Activated CD4-positive, CD25-positive, alpha-beta regulatory T cell treated with anti-CD3 and anti-CD28 coated beads, Interleukin-2, amount 50 U/mL, for 72 hours (primary cell): ENCODE results near the gene SMYD3.
"Not testable (repeated sequence)": the region's sequence is repeated elsewhere in the genome, so short reads cannot be mapped to it uniquely, and the experiment has no call there.

Source experiments
- DNase-seq: peaks from one replicate; pipeline ENCODE4 v3.0.0; 2021

Gene SMYD3

DNA sequence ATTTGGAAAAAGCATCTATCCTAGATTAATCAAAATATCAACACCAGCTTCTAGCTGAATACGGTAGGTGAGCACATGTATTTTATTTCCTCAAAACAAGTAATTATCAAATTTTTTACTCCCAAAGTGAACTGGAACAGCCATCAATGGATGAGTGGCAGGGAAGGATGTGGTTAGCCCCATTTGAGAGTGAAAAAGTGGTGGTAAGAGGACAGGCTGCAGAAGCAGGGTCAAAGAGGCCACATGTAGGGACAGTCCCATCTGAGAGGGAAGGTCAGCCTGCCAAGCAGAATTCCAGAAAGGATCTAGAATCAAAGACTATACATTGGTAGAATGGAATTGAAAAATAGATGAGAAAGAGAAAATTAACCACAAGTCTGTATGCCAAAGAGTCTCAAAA, 163.8 kb downstream of the SMYD3 start:
- DNase-seq: no peak

DNA sequence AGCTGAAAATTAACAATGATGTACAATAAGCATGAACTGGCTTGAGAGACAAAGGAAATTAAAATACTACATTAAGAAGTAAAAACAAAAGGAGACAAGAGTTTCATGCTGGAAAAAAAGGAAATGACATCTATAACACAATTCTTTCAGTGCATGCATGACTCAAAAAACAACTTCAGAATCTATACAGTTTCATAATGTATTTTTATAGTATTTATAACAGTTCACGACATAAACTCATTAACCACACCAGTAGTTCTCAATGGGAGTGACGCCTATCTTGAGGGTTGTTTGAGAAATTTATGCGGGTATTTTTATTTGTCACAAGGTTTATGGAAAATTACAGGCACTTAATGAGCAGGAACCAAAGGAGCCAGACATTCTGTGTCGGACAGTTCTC, 168.5 kb downstream of the SMYD3 start:
- DNase-seq: no peak

DNA sequence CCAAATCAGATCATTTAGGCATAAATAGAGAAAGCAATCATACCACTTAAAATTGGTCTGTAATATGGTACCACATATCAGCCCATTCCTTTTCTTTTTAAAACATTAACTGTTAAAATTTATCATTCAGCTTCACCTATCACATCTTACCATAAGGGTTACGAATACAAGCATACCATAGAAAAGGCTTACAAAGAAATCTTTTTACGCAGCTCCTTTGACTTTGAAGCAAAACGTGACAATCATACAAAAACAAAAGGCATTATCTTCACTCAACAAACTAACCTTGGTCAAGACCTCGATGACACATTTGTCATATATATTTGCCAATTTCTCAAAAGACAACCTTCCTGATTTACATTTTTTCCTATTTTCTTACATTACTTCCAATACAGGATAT, 169.0 kb downstream of the SMYD3 start:
- no peak for DNase-seq

DNA sequence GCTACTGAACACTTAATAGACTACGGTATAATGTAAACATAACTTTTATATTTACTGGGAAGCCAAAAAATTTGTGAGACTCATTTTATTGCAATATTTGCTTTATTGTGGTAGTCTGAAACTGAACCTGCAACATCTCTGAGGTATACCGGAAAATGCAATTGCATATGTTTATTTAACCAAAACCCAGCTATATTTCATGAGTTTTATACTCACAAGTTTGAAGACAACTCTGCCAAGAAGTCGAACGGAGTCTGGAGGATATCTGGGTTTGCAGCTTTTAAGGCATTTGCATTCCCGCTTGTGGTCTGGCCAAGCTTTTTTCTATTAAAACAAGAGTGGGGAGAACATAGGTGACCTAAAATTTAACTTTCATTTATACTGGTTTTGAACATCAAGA, 171.9 kb downstream of the SMYD3 start:
- DNase-seq: no peak

DNA sequence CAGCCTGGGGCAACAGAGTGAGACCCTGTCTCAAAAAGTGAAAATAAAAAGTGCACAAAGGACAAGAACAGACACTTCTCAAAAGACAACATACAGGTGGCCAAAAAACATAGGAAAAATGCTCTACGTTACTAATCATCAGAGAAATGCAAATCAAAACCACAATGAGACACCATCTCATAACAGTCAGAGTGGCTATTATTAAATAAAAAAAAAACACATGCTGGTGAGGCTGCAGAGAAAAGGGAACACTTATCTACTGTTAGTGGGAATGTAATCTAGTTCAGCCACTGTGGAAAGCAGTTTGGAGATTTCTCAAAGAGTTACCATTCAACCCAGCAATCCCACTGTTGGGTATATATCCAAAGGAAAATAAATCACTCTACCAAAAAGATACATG, 173.2 kb downstream of the SMYD3 start:
- no peak for DNase-seq

DNA sequence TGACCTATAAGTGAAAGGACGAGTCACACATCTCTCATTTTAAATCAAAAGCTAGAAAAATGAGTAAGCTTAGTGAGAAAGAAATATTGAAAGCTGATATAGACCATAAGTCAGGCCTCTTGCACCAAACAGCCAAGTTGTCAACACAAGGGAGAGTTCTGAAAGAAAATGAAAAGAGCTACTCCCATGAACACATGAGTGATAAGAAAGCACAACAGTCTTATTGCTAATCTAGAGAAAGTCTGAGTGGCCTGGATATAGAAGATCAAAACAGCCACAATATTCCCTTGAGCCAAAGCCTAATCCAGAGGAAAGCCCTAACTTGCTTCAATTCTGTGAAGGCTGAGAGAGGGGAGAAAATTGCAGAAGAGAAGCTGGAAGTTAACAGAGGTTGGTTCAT, 175.0 kb downstream of the SMYD3 start:
- DNase-seq: no peak

DNA sequence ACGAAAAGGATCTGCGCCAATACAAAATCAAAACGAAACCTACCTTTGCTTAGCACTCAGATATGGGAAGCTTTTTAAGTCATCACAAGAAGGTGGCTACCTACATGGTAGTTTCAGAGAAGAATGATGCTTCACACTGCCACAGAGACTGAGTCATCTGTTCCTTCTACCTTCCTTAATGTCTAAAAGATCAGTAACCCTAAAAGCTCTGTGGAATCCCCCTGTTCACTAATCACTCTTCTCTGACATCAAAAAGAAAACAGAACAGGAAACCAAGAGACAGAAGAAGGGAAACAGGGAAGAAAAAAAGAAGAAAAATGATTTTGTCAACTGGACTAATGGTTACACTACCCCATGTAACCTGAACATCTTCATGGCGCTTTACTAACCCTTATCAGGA, 177.2 kb downstream of the SMYD3 start:
- no peak for DNase-seq

DNA sequence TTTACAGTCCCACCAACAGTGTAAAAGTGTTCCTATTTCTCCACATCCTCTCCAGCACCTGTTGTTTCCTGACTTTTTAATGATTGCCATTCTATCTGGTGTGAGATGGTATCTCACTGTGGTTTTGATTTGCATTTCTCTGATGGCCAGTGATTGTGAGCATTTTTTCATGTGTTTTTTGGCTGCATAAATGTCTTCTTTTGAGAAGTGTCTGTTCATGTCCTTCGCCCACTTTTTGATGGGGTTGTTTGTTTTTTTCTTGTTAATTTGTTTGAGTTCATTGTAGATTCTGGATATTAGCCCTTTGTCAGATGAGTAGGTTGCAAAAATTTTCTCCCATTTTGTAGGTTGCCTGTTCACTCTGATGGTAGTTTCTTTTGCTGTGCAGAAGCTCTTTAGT, 177.8 kb downstream of the SMYD3 start:
- DNase-seq: not testable (repeated sequence)

DNA sequence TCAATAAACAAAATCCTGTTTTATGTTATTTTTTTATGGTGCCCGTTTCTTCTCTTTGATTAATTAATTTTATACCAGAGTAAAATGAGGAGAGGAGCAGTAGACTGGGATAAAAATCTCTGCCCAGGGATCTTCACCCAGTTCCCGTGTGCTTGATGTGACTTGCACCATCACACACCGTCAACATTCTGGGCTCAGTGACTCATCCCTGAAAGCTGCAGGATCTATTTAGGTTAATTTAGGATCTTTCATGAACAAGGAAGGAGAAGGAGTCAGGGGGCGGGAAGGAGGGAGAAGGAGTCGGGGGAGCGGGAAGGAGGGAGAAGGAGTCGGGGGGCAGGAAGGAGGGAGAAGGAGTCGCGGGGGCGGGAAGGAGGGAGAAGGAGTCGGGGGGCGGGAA, 182.4 kb downstream of the SMYD3 start:
- no peak for DNase-seq

DNA sequence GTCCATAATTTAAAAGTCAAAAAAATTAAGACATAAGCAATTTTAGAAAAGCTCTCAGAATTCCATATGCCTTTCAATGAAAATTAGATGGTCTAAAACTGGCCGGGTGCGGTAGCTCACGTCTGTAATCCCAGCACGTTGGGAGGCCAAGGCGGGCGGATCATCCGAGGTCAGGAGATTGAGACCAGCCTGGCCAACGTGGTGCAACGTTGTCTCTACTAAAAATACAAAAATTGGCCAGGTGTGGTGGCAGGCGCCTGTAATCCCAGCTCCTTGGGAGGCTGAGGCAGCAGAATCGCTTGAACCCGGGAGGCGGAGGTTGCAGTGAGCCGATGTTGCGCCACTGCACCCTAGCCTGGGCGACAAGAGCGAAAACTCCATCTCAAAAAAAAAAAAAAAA, 183.0 kb downstream of the SMYD3 start:
- not testable (repeated sequence) for DNase-seq

DNA sequence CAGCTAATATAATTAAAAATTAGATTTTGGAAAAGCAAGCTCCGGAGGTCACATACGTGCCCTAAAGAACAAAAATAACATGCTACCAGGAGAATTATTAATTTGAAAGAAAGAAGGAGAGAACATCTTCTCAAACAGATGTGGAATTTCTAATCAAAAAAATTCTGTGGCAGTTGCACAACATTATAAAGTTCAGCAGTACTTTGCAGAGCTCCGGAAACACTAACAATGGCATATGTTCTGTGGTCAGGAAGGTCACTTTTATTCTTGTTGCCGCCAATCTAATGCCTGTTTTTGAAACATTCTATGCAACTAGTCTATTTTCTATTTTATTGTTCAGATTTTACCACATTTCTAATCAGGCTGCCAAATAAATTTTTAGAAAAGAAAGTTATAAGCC, 186.8 kb downstream of the SMYD3 start:
- no peak for DNase-seq

DNA sequence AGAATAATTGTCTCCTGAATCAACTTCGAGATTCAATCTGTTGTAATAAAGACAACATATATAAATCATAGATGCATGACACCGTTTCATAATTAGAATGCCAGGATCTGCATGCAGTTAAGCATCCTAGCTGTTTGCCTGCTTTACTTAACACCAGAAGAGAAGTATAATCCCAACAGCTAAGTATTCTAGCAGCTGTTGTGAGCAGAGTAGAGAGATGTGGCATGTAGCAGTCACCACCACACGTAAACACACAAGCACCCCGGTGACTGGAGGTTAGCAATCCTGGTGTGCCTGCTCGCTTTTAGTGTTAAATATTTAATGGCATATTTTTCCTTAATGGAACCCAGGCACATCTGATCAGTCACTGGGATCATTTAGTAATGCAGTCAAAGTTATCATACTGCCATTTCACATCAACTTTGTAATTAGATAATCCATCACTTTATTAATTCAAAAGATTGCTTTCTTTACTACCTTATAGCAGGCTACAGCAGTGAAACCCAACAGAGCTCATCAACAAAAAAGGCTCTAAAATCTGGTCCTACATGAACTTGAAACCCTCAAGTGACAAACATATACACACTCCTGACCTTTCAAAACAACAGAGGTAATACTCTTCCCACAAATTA, 187.9 kb downstream of the SMYD3 start:
- DNase-seq: no peak

DNA sequence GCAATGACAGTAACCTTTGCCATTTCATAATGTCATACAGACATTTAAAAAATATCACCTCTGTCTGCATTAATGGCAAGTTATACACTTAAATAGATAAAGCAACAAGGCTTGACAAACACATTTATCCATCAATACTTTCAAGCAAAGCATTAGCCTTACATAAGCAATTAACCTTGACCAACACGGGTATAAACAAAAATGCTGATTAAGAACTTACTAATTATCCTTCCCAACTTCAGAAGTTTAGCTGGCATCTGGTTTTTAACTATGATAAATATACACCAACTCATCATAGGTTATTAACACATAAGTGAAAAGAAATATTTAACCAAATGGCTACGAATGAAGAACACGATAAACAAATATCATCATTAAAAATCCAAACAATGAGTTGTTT, 188.5 kb downstream of the SMYD3 start:
- no peak for DNase-seq

DNA sequence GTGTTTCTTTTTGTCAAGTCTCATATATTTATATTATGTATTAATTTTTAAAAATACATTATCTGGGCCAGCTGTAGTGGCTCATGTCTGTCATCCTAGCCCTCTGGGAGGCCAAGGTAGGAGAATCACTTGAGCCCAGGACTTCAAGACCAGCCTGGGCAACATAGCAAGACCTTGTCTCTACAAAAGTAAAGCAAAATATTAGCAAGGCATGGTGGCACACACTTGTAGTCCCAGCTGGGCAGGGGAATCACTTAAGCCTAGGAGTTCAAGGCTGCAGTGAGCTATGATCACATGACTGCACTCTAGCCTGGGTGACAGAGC, 189.1 kb downstream of the SMYD3 start:
- no peak for DNase-seq

DNA sequence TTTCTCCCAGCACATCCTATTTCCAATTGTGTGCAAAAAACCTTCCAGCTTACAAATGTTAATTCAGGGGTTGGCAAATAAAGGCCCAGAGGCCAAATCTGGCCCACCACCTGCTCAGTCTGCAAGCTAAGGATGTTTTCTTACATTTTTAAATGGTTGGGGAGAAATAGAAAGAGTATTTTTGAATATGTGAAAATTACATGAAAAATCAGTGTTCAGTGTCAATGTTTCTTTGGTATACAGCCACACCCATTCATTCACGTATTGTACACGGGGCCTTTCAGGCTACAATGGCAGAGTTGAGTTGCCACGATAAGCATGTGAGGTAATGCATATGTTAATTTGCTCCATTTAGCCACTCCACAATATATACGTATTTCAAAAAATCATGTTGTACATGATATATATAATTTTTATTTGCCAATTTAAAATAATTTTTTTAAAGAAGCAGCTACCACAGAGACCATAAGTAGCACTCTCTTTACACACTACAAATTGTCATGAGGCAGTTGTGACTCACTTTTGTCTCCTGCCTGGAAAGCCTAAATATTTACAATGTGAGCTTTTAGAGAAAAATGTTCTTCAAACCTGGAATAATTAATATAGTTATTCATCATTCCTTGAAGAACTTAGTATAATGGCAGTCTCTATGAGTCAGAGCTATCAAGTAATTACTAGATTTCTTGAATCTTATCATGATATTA, 189.6 kb downstream of the SMYD3 start:
- no peak for DNase-seq

DNA sequence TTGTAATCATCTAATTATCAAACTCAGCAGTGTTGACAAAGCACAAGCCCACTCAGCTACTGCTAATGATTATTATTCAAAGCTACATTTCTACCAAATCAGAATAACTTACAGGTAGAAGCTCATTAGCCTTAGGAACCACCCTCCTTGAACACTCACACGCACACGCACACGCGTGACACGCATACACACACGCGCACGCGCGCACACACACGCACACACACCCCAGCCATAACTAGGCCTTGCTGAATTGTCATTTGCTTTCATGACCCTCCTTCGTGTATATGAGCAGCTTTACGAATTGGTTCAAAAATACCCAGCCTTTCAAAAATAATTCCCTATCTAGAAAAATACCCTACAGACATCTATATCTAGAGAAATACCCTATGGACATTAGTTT, 195.6 kb downstream of the SMYD3 start:
- no peak for DNase-seq

DNA sequence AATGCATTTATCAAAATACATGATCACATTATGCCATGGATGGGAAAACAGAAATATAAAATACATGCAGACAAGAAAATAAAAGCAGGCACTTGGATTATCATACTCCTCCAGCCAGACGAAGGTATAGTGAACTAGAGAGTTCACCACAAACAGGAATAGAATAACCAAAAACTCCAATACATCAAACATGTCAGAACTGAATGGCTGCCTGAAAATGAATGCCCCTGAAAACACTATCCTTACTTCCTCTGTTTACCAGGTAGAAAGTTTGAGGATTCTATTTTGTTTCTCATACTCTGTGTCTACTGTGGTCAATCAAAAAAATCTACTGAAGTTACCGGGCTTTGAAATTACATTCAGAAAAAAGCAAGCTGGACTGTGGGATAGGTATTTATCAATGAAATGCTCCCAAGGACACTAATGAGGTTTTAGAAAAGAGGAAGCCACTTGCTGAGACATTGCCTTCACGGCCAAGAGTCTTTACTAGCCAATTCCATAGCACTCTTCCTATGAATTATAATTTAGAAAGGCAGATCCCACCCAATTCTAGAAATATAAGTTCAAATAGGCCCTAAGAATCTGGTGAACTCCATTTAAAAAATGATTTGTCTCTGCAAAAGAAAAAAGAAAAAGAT, 197.7 kb downstream of the SMYD3 start:
- DNase-seq: no peak

DNA sequence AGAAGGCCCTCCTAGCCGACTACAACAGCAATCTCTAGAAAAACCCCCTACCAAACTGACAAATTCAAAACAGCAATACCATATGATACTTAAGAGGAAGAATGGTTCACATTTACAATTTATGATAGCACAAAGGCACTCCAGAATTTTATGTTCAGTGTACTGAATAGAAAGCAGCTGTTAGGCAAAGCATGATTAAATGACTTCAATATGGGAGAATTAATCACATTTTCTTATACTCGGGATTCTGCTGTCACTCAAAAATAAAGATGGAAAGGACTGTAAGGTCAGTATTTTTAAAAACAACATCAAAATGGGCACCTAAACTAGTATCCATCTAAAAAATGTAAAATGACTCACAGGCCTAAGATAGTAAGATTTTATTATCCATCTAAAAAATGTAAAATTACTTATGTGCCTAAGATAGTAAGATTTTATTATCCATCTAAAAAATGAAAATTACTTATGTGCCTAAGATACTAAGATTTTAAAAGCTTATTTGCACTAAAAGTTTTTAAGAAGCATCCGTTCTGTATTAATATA, 198.5 kb downstream of the SMYD3 start:
- no peak for DNase-seq

DNA sequence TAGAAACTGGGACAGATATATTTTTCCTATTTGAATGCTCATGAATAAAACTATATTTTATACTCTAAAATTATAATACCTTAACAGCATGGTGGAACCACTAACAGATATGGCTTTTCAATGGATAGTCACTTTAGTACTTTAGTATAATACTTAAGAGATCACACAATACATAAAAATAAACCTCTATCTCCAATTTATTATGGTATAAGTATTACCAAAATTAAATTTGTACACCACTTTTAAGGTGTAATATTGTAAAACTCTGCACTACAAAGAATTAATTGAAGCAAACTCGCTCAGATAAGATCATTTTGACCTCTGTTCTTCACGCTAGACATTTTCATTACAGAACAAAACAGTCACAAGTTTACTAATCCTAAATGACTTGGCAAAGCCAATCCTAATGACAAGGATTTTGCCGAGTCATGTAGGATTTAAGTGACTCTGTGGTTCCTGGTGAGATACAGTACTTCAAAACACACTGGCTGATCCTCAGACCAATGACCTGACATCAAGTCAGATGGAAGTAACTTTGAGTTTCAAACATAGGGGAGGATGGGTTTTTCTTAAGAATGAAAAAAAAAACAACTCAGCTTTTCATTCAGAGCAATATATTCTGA, 200.6 kb downstream of the SMYD3 start:
- DNase-seq: no peak

DNA sequence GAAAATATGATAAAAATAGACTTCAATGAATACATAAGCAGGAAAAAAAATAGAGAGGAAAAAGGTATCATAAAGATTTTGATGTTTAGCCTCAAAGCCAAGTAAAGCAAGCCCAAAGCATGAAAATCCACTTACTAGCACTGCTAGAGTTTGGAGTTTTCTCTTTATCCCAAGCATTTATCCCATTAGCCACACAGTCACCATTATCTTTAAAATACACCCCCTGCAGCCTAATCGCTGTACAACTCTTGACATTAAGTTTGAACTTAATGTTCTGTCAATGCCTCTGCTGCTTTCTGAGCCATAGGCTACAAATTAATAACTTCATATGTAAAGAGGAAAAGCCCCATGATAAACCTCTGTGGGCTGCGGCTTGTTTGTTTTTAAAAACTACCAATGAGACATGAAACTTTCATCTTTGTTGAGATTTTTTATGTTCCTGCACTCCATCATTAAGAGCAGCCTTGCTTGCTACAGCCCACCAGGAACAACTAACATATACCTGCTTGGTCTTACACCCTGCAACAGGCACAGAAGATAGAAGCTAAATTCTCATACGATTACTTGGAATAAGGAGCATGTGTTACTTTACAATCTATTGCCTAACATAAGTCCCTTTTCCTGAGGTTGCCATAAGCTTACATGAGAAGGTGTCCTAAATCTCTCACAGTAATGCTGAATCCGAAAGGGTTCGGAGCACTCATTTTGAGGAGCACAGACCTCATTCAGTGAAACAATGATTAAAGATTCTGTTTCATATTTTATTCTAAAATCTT, 202.4 kb downstream of the SMYD3 start:
- no peak for DNase-seq

DNA sequence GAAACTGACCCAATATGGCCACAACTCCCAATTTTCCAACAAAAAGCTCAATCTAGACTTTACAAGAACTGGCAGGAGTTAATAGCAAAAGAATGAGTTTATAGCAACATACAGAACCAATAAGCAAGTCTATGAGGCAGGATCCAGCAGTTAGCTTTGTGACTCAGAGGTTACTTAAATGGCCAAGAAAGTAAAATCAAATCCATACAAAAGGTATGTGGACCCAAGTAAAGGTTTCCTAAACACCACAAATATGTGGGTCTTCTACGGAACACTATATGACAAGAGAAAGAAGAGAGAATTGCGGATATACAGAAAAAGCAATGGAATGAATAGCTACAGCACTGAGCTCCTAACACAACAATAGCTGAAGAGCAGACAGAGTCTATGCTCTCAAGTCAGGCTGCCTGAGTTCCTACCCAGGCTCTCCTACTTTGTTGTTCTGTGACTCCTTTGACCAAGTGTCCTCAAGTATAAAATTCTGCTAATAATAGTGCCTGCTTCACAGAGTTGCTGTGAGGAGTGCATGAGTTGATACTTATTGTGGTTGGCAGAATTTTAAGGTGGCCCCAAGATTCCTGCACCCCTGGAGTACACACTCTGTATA, 204.3 kb downstream of the SMYD3 start:
- no peak for DNase-seq

DNA sequence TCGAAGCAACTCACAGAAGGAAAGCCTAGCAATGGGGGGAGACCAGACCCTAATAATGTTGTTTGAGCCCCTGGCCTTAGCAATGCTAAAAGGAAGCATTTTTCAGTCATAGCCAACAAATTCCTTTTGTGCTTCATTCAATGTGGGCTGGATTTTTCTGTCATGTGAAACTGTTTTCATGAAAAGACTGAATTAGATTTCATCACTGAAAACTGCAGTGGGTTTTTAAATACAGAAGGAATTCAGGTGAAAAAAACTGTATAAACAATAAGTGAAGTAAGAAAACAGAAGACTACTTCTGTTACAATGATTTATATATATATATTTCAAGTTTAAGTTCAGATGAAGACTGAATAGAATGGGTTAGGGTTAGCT, 204.8 kb downstream of the SMYD3 start:
- no peak for DNase-seq
